TTC549 (cell line): Measurements from ENCODE around the gene COLQ.

Experiments used
- FAIRE-seq: peaks from 2 replicates; lab custom pipeline; 2012; peaks lifted over from hg19 to GRCh38; lab: Jason Lieb, UNC

Gene COLQ

GRCh38 chr3:15454965-15455364 lies 66.5 kb downstream of the COLQ start:
- no peak for FAIRE-seq

- no peak for FAIRE-seq
These were observed 67.4 kb downstream of the COLQ start for GRCh38 chr3:15453991-15454625.

- no peak for FAIRE-seq
These were observed 68.0 kb downstream of the COLQ start for GRCh38 chr3:15453501-15453900.

GRCh38 chr3:15452961-15453360 lies 68.5 kb downstream of the COLQ start:
- no peak for FAIRE-seq

GRCh38 chr3:15452156-15452555 lies 69.3 kb downstream of the COLQ start:
- FAIRE-seq = no peak

- no peak for FAIRE-seq
These were observed 70.0 kb downstream of the COLQ start for GRCh38 chr3:15451216-15452113.

GRCh38 chr3:15450438-15451215 lies 70.9 kb downstream of the COLQ start:
- FAIRE-seq = no peak

- FAIRE-seq = no peak
These were observed 71.8 kb downstream of the COLQ start for GRCh38 chr3:15449489-15450224.

GRCh38 chr3:15443826-15444524 lies 77.5 kb downstream of the COLQ start:
- no peak for FAIRE-seq

- no peak for FAIRE-seq
These were observed 80.6 kb downstream of the COLQ start for GRCh38 chr3:15440891-15441290.

- no peak for FAIRE-seq
These were observed 82.0 kb downstream of the COLQ start for GRCh38 chr3:15439476-15439875.

- no peak for FAIRE-seq
These were observed 82.5 kb downstream of the COLQ start for GRCh38 chr3:15438983-15439382.

GRCh38 chr3:15436246-15436645 lies 85.3 kb downstream of the COLQ start:
- FAIRE-seq = no peak

GRCh38 chr3:15434756-15435155 lies 86.8 kb downstream of the COLQ start:
- no peak for FAIRE-seq

GRCh38 chr3:15433531-15433930 lies 88.0 kb downstream of the COLQ start:
- no peak for FAIRE-seq

GRCh38 chr3:15431256-15431837 lies 90.2 kb downstream of the COLQ start:
- FAIRE-seq = no peak

GRCh38 chr3:15430624-15431023 lies 90.9 kb downstream of the COLQ start:
- no peak for FAIRE-seq

- FAIRE-seq = no peak
These were observed 92.4 kb downstream of the COLQ start for GRCh38 chr3:15429080-15429479.

GRCh38 chr3:15428539-15428938 lies 93.0 kb downstream of the COLQ start:
- FAIRE-seq = no peak

- FAIRE-seq = no peak
These were observed 93.5 kb downstream of the COLQ start for GRCh38 chr3:15427981-15428380.

- no peak for FAIRE-seq
These were observed 94.2 kb downstream of the COLQ start, which contains the start of the genes EAF1 and METTL6 for GRCh38 chr3:15427182-15427880. EAF1 (plus strand) TSS chr3:15427598; CDS start chr3:15427780, 182 bp downstream. METTL6 (minus strand) TSS chr3:15427544; CDS start chr3:15426511, 1,033 bp downstream.
